GM19395 (cell line): Measurements from ENCODE around the gene SIRPB2.

Experiments used
- ATAC-seq: cut with Tn5 transposase; IDR thresholded peaks from one replicate; pipeline ENCODE4 v1.9.1; 2021; ENCODE audit warnings: mild to moderate bottlenecking, moderate library complexity; ENCODE audit not compliant: unreplicated experiment

The SIRPB2 gene

GRCh38 chr20:1443085-1443484 is 48.1 kb downstream of the SIRPB2 start:
- no peak for ATAC-seq

GRCh38 chr20:1442304-1442703 is 48.9 kb downstream of the SIRPB2 start:
- ATAC-seq, result no peak

DNA sequence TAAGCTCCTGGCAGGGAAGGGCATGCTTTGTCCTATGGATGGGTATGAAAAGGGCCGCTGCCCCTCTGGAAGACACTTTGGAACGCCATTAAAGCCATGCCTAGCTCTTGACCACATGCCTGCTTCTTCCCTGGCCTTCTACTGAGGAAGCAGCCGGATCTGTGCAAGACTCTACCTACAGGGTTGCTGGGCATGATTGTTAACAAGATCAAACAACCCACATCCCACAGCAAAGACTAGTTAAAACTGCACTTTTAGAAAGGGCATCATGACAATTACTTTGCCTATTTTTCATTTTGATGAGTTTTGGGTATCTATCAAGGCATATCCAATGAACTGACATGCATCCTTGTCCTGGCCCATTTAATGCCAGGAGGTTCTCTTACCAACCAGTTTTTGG is 50.1 kb downstream of the SIRPB2 start:
- ATAC-seq, result no peak

DNA sequence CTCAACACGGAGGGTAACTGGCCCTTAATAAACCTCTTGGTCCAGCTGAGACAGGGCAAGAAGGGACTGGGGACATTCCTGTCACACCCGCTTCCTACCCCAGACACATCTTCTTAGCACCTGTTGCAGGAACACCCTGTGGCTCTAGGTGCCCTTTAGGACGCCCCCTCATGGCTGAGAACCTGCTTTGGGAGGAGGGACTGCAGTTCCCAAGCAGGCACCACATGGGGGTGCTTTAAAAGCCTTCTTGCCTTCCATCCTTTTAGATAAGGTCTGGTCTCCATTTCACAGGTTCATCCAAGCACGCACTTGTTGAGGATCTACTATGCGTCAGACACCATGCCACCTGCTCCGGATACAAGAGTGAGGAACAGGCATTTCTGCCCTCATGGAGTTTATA is 51.2 kb downstream of the SIRPB2 start:
- ATAC-seq, result no peak

- ATAC-seq, result no peak
Observed at GRCh38 chr20:1438361-1438760, 52.9 kb downstream of the SIRPB2 start.

- peak; percentile 49 for ATAC-seq
Observed at GRCh38 chr20:1437235-1437904, 53.9 kb downstream of the SIRPB2 start.

GRCh38 chr20:1436263-1436662 is 55.0 kb downstream of the SIRPB2 start:
- no peak for ATAC-seq

- ATAC-seq, result no peak
Observed at GRCh38 chr20:1435337-1435699, 55.9 kb downstream of the SIRPB2 start.

DNA sequence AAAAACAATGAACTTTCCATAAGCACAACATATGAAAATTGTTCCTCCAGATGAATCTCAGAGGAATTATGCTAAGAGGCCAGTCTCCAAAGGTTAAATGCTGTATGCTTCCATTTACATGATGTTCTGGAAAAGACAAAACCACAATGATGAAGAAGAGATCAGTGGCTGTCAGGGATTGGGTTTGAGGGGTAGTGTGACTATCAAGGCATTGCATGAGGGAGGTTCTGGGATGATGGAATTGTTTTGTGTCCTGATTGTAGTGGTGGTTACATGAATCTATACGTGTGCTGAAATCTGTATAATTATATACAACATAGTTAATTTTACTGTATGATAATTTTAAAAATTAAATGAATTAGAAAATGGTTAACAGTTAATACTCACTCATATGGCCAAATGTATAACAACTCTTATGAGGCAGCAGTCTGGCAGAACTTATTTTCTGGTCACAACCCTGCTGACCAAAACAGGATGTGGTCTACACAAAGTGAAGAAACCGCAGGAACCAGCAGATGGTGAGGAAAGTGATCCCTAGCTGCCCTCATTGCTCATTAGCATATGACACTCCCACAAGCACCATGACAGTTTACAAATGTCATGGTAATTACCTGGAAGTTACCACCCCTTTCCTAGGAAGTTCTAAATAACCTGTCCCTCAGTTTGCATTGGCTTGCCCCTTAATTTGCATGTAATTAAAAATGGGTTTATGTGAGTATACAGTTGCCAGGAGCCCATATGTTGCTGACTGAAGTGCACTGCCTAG is 56.5 kb downstream of the SIRPB2 start:
- ATAC-seq, result peak; percentile 95

GRCh38 chr20:1431158-1431557 is 60.1 kb downstream of the SIRPB2 start:
- no peak for ATAC-seq

DNA sequence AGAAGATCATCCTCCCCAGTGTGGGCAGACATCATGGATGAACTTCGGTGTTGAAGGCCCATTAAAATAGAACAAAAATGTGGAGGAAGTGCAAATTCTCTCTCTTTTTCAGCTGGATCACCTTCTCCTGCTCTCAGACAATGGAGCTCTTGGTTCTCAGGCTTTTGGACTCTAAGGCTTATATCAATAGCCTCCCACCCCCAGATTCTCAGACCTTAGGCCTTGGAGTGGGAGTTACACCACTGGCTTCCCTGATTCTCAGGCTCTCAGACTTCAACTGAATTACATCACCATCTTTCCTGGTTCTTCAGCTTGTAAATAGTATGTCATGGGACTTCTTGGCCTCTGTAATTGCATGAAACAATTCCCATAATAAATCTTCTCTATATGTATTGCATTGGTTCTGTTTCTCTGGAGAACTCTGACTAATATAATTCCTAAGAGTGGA is 61.2 kb downstream of the SIRPB2 start:
- no peak for ATAC-seq

DNA sequence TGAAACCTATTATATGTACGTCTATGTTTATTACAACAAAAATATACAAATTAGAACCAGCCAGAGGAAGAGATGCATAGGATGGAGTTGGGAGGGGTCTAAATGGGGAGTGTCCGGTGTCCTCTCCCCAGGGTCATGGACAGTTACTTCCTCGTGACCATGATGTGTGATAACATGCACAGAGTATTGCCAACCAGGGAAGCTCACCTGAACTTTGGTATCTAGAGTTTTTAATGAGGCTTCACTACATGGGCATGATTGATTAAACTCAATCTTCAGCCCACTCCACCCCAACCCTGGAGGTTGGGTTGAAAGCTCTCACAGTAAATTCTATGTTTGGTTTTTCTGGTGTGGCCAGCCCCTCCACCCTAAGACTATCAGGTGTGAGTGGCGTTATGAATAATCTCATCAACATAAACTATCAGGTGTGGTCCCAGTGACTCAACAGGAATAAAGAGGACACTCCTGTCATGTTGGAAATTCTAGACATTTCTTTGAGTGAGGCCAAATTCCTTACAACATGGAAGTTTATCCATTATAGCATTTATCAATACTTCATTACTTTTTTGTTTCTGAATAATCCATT is 62.0 kb downstream of the SIRPB2 start:
- no peak for ATAC-seq

- ATAC-seq, result no peak
Observed at GRCh38 chr20:1427457-1428054, 63.7 kb downstream of the SIRPB2 start.

DNA sequence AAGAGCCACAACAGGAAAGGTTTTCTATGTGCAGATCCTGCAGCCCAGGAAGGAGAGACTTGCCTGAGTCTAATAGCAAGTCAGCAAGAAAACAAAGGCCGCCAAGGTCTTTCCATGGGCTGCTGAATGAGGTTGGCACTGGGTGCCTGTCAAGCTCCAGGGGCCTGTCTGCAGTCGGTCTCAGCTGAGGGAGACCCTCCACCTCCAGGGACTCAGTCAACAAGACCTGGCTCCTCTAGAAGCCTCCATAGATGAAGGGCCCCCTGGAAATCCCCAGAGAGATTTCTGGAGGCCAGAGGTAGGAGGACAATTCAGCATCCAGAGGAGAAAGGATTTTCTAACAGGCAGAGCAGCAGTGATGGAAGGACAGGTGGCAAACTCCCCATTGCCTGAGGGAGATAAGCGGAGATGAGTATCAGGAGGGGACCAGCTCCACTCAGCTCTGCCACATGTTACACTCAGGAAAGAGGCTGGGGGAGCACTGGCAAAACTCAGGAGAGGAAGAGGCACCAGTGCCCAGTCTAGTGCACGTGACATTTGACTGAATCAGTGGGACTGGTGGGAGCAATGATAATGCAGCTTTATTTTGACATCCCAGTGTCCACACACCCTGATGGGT is 64.9 kb downstream of the SIRPB2 start:
- ATAC-seq, result no peak
